HG03457 (cell line): Measurements from ENCODE around the gene RPP25L.
A peak's percentile ranks its signal among the peaks of the same experiment; 100 is the strongest.
"Not testable (repeated sequence)": the region's sequence is repeated elsewhere in the genome, so short reads cannot be mapped to it uniquely, and the experiment has no call there.

Source experiments
- ATAC-seq: cut with Tn5 transposase; IDR thresholded peaks from one replicate; pipeline ENCODE4 v1.9.1; 2021; ENCODE audit warnings: moderate number of reproducible peaks; ENCODE audit not compliant: unreplicated experiment

RPP25L gene

GRCh38 chr9:34611811-34612787, at the start of gene RPP25L:
TSS of gene RPP25L (minus strand) at chr9:34612097. CDS start at chr9:34611296, 801 bp downstream.
- peak; percentile 64 for ATAC-seq

DNA sequence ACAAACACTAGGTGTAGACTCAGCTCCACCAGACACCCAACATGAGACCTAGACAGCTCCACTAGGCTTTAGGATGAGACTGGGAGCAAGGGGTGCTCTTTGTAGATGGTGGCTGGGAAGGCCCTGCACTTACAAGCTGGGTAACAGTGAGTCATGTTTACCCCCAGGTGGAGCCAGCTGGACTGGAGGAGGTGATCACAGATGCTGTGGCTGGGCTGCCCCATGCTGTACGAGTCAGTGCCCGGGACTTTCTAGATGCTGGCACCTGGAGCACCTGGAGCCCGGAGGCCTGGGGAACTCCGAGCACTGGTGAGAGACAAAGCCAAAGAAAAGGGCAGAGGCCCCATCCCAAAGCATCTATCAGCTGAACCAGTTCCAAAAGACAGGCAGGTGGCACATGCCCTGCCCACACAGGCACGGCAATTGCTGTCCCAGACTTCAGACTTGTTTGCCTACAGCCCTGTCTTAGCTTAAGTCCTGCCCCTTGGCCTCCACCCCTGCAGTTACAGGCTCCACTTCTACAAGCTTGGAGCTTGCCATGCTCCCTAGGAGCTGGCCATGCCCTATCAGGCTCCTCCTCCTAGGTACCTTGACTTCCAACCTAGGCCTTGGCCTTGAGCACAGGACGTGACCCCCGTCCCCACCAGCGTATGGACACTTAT, 47.8 kb upstream of the RPP25L start:
- no peak for ATAC-seq

- no peak for ATAC-seq
These were observed 46.6 kb upstream of the RPP25L start for GRCh38 chr9:34658461-34658860.

DNA sequence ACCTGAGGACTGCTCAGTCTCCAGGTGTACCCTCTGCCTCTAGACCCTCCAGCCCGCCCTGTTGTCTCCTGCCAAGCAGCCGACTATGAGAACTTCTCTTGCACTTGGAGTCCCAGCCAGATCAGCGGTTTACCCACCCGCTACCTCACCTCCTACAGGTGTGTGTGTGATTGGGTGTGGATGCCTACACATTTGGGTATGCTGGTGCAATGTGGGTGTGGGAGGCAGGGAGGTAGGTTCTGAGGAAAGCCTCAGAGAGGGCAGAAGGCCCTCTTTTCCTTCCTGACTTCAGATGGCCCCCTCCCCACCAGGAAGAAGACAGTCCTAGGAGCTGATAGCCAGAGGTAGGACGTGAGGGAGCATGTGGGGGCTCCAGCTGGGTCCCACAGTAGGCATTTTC, 45.1 kb upstream of the RPP25L start:
- ATAC-seq: no peak

- no peak for ATAC-seq
These were observed 43.5 kb upstream of the RPP25L start for GRCh38 chr9:34655394-34655793.

GRCh38 chr9:34654323-34655051, 42.6 kb upstream of the RPP25L start:
- ATAC-seq: no peak

DNA sequence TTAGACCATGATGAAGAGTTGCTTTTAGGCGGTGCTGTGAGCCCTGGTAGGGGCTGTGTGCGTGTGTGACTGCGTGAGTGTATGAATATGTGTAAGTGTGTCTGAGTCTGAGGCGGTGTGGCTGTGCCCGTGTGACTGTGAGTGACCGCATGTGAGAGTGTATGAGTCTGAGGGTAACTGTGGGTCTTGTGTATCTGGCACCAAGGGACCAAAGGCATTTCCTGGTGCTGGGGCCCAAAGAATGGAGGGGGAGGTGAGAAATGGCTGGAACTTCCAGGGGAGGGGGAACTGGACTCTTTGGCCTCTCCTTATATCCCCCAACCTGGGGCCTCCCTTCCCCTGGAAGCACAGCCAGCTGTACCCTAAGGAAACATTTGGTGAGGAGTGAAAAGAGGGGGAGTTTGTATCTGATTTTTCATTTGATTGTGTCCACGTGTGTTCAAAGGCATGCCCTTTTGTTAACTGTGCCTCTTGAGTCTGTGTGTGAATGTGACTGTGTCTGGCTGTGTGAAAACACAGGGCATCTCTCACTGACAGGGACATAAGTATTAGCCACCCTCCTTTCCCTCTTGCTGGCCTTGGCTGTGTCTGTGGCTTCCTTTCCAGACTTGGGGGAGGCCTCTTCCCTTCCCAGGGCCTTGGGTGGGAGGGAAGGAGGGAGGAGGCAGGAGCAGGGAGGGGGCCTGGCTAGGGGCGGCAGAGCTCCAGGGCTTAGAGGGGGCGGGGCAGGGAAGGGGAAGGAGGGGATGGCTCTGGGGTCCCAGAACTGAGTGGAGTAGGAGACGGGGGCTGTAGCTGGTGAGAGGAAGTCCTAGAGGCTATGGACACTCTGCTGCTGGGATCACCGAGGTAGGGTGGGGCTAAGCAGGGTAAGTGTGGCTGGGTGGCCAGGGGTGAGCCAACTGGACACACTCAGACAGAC, 41.5 kb upstream of the RPP25L start:
- ATAC-seq: no peak

DNA sequence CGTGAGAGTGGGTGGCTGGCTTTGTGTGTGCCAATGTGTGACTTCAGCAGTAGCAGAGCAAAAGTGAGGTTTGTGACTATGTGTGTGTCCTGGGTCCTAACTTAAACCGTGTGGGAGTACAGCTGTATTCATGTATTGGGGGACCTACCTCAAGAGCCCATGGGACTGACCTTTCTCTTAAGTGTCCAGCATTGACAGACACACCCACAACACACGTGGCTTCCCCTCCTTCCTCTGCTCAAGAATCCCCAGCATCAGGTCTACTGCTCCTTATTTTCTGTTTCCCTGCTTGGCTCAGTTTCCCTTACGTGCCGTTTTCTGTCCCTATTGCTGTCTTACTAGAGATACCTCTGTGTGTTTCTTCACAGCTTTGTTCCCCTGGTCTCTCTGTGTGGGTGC, 40.7 kb upstream of the RPP25L start:
- ATAC-seq: no peak

DNA sequence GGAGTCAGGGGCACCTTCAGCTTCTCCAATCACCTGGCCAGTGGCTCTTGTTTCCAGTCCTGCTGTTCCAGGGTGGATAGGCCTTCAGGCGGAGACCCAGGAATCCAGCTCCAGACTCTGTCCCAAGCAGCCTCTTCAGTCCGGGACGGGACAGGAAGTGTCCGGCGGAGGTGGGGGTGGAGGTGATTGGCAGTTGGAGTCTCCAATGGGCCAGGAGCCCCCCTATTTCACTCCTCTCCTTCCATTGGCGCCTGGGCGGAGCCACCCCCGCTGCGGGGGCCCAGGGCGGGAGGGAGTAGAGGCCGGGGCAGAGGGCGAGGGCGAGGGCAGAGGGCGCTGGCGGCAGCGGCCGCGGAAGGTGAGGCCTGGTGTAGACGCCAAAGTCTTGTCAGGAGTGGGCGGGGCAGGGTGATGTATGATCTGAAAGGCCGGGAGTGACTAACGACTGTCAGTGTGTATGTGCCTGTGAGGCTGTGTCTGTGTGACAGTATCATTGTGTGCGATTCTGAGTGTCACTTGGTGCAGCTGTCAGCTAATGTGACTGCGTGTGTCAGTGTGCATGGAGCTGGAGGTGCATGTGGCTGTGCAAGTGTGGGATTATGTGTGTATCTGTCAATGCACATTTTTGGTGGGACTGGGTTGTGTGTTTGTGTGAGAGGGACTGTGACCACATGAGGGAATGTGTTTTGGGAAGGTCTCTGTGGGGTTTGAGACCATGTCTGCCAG, 40.1 kb upstream of the RPP25L start, which contains the start of gene IL11RA:
Gene IL11RA, plus strand, starts transcription at position 310 of the 726 bp plus-strand sequence. CDS start 3,033 bp downstream, outside the sequence.
- no peak for ATAC-seq

DNA sequence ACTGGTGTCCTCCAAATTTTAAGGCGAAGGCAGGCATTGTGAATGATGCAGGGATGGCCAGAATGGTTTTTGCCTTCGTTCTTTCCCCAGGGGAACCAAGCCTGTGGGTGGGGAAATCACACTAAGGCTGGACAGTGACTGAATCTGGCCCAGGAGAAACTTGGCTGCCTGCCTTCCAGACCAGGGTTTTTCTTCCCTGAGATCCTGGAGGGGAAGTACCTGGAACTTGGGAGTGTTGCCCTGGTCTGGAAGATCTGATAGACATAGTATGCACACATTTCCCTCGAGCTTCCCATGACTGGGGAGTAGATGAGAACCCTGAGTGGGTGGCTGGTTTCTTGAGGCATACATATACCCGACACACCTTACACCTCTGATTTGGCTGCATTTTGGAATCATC, 39.4 kb upstream of the RPP25L start:
- no peak for ATAC-seq

DNA sequence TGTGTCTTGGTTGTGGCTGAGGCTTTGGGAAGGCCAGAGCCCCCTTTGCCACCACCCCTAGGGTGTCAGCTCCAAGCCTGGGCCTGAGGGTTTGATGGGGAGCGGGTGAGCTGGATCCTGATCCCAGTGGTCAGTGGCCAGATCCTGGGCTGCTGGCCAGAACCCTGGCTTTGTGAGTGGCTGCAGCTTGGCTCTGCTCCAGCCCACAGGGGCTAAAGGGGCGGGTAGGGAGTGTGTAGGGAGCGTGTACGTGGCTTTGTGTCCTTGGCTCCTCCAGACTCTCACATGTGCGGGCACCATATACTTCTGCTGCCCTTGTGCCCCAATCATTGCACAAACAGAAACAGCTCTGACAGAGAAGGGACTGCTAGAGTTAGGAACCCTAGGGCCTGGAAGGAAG, 38.9 kb upstream of the RPP25L start:
- ATAC-seq: no peak

- no peak for ATAC-seq
These were observed 36.8 kb upstream of the RPP25L start for GRCh38 chr9:34648673-34649072.

DNA sequence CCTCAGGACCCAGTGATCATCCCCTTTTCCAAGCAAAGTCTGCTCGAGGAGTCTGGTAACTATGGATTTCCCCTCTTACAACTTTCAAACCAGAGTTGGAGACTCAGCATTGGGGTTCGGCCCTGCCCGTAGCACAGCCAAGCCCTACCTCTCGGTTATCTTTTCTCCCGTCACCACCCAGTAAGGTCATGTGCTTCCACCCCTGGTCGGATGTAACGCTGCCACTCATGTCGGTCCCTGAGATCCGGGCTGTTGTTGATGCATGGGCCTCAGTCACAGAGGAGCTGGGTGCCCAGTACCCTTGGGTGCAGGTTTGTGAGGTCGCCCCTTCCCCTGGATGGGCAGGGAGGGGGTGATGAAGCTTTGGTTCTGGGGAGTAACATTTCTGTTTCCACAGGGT, 35.8 kb upstream of the RPP25L start:
- ATAC-seq: no peak

DNA sequence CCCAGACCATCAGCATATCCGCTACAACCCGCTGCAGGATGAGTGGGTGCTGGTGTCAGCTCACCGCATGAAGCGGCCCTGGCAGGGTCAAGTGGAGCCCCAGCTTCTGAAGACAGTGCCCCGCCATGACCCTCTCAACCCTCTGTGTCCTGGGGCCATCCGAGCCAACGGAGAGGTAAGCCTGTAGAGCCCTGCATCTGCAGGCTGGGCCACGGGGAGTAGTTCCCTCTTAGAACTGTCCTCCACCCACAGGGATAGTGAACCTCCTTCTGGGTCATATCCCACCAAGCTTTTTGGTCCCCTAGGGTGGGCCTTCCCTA, 35.1 kb upstream of the RPP25L start:
- ATAC-seq: no peak

DNA sequence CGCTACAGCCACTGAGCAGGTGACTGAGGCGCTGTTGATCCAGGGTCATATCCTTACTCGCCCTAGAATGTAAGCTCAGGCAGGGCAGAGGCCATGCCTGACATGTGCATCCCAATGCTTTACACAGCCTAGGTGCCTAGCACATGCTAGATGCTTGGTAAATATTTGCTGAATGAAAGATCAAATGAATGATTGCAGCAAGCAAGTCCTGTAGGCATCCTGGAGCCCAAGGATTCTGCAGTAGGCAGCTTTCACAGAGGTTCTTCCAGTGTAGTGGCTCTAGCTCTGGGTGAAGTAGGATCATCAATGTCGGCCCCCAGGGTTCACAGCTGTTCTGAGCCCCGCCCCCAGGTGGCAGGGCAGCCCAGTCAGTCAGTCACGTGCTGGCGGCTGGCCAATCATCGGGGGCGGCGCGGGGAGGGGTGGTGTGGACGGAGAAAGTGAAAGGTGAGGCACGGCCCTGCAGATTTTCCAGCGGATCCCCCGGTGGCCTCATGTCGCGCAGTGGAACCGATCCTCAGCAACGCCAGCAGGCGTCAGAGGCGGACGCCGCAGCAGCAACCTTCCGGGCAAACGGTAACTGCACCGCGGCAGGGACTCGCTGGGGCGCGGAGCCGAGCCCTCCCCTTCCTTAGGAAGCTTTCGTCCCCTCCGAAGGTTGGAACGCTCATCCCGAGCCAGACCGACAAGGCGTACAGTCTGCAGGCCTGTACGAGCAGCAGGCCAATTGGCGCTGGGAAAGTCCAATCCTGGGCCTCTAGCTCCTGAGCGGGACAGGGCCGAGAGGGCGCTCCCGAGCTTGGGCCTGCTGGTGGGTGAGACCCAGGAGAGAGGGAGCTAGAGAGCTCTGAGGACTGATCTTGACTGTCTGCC, 34.5 kb upstream of the RPP25L start, which contains the start of gene GALT:
Gene GALT, plus strand, starts transcription at position 465 of the 873 bp plus-strand sequence. Its CDS starts 30 bp downstream, at position 495.
- peak; percentile 64 for ATAC-seq

DNA sequence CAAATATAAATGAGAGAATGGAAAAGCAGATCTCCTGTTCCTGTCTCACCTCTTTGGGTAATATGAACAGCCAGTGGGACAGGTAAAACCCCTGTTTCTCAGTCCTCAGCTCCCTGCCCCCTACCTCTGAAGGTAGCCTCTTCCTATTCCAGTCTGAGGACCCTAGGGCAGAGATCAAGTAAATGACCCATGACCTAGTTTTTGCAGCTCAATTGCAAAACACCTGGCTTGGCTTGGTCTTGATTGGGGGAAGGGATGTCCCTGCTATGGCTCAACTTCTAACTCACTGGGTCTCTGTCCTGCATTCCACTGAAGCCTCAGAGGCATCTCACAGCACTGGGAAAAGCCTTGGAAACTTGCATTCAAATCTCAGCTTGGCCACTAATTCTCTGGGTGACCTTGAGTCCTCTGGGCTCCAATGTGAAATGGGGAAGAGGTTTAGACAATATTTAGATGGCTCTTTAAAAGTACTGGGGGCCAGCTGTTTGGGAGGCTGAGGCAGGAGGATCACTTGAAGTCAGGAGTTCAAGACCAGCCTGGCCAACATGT, 32.9 kb upstream of the RPP25L start:
- no peak for ATAC-seq

DNA sequence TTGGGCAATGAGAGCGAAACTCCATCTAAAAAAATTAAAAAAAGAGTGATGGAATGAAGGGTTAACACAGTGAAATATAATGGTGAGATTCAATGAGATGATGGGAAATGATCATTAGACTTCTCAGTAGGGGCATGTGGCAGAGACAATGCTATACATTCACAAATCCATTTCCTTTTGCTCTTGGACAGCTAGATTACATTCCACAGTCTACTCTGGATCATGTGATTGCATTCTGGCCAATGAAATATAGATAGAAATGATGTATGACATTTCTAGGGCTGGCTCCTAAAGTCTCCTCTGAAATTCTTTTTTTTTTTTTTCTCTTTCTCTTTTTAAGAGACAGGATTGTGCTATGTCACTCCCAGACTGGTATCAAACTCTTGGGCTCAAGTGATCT, 30.8 kb upstream of the RPP25L start:
- no peak for ATAC-seq

GRCh38 chr9:34639322-34639721, 27.4 kb upstream of the RPP25L start:
- ATAC-seq: not testable (repeated sequence)

- no peak for ATAC-seq
These were observed 26.2 kb upstream of the RPP25L start for GRCh38 chr9:34638138-34638445.
